Activated CD8-positive, alpha-beta memory T cell treated with anti-CD3 and anti-CD28 coated beads, Interleukin-2, amount 50 U/mL, for 24 hours (primary cell): ENCODE measurements around the gene PRR12.
"Not testable (repeated sequence)": the region's sequence is repeated elsewhere in the genome, so short reads cannot be mapped to it uniquely, and the experiment has no call there.

Experiments used
- DNase-seq: peaks from one replicate; pipeline ENCODE4 v3.0.0-alpha.2; 2020; ENCODE audit errors: extremely low read depth

Gene PRR12

DNA sequence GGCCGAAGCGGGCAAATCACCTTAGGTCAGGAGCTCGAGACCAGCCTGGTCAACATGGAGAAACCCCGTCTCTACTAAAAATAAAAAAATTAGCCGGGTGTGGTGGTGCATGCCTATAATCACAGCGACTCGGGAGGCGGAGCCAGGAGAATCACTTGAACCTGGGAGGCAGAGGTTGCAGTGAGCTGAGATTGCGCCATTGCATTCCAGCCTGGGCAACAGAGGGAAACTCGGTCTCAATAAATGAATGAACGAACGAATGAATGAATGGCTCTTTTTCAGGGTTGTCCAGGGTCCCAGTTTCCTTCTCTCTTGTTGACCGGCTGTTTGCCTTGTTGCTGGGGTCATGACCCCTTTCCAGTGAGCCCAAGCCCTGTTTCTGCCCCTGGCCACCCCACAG, 26.9 kb downstream of the PRR12 start:
- DNase-seq: not testable (repeated sequence)

GRCh38 chr19:49624967-49625910, 34.3 kb downstream of the PRR12 start:
- DNase-seq: no peak

DNA sequence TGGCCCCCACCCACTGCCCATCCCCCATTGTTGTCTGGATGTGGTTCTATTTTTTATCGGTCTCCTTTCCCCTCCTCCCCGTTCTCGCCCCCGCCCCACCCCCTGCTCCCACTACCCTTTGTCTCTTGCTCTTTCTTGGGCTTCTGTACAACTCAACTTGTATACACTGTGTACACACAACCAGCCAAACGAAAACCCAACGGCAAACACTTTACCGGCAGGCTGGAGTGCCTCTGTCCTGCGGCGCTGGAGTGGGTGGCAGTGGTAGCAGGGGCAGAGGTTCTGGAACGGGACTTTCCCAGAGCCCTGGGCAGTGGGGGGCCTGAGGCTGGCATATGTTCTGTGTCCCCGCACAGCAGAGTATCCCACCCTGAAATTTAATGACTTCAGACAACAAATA, 35.2 kb downstream of the PRR12 start:
- DNase-seq: no peak

- DNase-seq: no peak
Measured at GRCh38 chr19:49629659-49630058, 38.7 kb downstream of the PRR12 start.

DNA sequence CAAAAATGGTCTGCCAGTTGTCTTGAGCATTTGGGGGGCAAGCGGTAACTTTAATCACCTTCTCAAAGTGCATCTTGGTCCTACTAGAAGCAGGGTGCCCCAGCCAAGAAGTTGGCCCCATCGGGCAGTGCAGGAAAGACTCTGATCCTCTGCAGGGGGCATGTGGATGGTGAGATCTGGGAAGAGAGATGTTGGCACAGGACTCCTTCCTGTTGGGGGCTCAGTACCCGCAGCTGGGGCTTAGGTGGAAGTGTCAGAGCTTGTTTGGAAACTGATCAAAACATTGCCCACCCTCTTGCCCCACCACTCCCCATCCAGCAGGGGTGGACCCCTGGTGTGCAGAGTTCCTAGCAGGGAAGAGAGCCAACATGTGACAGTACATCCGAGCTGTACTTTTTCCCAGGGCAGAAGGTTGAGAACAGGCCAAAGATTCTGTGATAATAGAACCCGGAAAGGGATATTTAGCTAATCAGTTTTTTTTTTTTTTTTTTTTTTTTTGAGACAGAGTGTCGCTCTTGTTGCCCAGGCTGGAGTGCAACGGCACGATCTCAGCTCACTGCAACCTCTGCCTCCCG, 40.1 kb downstream of the PRR12 start:
- no peak for DNase-seq

GRCh38 chr19:49631610-49632192, 40.7 kb downstream of the PRR12 start:
- DNase-seq: no peak

DNA sequence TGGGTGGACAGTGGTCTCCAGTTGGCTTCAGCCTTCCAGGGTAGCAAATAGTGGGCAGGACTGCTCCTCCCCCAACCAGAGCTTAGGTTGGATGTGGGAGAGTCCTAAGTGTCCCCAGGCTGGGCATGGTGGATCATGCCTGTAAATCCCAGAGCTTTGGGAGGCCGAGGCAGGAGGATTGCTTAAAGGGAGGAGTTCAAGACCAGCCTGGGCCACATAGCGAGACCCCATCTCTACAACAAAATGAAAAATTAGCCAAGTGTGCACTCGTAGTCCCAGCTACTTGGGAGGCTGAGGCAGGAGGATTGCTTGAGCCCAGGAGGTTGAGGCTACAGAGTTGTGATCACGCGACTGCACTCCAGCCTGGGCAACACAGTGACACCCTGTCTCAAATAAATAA, 41.6 kb downstream of the PRR12 start:
- DNase-seq: no peak

DNA sequence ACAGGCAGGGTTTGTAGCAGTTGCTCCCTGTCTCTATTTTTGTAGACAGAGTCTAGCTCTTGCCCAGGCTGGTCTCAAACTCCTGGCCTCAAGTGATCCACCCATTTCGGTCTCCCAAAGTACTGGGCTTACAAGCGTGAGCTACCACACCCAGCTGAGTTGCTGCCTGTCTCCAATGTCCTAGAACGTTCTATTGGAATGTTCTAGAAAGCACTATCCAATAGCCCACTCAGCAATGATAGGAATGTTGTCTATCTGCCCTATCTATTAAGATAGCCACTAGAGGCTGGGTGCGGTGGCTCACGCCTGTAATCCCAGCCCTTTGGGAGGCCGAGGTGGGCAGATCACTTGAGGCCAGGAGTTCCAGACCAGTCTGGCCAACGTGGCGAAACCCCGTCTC, 42.3 kb downstream of the PRR12 start:
- not testable (repeated sequence) for DNase-seq

- DNase-seq: no peak
Measured at GRCh38 chr19:49635530-49636232, 44.7 kb downstream of the PRR12 start.

GRCh38 chr19:49636233-49636932, 45.4 kb downstream of the PRR12 start:
- DNase-seq: no peak

DNA sequence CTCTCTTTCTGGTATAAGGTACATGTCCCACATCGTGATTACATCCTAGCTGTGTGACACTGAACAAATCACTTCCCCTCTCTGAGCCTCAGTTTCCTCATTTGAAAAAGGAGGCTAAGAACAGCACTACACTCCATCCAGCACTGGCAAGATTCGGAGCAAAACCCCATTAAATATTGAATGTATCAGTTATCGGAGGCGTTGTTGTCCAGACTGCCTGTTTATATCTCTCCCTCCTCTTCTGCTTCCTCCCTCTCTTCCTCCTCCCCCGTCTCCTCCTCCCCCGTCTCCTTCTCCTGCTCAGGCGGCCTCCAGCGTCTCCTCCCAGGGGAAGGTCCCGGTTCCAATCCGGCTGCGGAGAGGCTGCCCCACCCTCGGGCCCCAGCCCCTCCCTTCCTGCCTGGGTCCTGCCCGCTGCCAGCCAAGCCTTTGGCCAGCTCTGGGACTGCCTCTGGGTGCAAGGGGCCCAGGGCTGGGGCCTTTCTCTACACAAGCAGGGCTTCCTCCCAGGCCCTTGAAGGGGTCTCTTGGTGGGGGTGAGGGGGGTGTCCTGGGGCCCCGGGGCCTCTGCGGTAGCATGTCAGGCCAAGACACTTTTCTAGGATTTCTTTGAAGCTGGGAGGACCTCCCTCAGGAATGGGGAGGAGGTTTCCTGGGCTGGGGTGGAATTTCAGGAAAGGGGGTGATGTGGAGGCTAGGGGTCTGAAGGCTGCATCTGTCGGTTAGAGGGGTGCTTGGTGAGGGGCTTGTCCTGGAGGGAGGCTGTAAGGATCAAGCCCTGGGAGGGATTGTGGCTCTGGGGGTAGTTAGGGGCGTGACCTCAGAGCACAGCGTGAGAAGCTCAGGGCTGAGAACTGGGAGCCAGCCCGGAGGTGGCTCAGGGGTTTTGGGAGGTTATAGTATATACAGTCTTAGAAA, 47.1 kb downstream of the PRR12 start:
- no peak for DNase-seq

DNA sequence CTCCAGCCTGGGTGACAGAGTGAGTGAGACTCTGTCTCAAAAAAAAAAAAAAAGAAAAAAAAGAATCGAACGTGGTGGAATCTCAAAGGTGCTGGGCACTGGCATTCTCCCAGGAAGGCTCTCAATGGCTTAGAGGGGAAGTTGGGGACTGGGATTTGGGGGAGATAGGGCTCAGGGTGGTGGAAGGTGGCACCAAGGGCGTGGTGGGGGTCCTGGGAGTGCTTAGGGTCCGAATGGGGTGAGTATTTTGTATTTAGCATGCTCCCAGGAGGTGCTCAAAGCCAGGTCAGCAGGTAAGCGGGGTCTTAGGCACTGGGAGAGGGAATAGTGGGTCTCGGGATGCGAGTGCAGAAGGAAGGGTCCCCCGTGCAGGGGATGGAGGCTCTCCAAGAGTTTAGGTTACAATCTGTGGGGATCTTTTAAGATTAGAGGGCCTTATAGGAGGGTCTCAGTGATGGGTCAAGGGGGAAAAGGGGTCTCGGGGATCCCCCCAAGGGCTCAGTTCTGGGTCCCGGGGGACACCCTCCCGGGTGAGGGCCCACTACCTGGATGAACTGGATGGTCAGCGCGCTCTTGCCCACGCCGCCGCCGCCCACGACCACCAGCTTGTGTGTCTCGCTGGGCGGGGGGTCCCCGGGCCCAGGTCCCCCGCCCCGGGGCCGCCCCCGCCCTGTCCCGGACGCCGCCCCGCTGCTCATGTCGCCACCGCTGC, 48.6 kb downstream of the PRR12 start:
- DNase-seq: no peak

- peak; percentile 100 for DNase-seq
Measured at GRCh38 chr19:49640113-49640898, 49.3 kb downstream of the PRR12 start, which contains the start of gene RRAS. Gene RRAS (minus strand): TSS chr19:49640143. CDS start chr19:49640098, 45 bp downstream.

DNA sequence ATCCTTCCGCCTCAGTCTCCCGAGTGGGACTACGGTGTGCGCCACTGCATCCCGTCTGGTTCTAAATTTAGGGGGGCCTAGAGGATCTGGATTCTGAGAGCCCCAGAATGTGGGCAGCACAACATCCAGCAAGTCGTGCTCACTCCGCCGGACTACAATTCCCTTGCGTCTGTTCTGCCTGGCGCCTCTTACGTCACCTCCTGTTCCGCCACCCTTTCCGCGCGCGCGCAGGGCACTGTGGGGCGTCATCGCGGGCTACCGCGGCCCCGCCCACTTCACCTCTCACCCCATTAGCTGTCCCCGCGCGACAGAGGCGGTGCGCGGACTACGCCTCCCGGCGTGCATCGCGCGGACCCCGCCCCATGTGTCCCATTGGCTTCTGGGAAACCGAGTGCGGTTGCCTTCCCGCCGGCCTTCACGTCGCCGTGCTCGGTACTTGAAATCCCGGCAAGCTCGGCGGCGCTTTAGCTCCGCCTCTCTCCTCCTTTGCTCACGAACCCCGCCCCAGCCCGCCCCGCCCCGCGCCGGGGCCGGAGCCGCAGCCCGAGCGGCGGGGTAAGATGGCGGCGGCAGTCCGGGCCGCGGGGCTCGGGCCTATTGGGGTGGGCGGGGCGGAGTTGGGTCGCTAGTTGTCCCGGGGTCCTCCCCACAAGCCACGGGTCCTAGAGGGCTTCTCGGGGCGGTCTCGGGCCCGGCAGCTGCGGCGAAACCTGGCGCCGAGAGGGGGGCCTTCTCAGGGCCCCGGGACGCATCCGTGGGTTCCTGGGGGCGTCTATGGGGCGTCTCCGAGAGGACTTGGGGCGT, 50.9 kb downstream of the PRR12 start, which contains the start of gene SCAF1:
Gene SCAF1 (plus strand): TSS at position 522 of the 804 bp plus-strand sequence. CDS start 2,818 bp downstream, outside the sequence.
- DNase-seq: peak; percentile 96

- DNase-seq: no peak
Measured at GRCh38 chr19:49642492-49643035, 51.6 kb downstream of the PRR12 start.

GRCh38 chr19:49643466-49643865, 52.5 kb downstream of the PRR12 start:
- DNase-seq: no peak

- no peak for DNase-seq
Measured at GRCh38 chr19:49645592-49645991, 54.6 kb downstream of the PRR12 start.

DNA sequence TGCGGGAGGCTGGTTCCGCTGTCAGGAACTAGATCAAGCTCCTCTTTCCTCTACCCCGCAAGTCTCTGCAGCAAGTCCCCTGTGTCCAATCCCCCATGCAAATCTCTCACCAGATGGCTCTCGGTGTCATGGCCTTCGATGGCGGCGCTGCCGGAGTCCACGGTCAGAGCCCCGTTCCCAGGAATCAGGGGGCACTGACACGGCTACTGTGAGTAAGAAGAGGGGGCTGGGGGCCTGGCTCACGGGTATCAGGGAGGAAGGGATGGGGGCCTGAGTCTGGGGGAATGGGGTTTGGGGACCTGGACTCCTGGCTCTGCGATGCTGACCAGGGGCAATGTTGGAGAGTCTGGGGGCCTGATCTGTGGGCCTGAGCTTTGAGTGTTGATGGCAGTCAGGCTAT, 55.0 kb downstream of the PRR12 start:
- DNase-seq: no peak
